Nucleus accumbens (tissue), 56 donors: ENCODE results near the gene C4orf33.
A peak's percentile ranks its signal among the peaks of the same experiment; 100 is the strongest.
"Not testable (repeated sequence)": the region's sequence is repeated elsewhere in the genome, so short reads cannot be mapped to it uniquely, and the experiment has no call there.

Experiments used
- DNase-seq, 56 donors: peaks; one replicate each; lab custom pipeline; 2025; lab: John Stamatoyannopoulos, UW

Gene C4orf33, protein sequence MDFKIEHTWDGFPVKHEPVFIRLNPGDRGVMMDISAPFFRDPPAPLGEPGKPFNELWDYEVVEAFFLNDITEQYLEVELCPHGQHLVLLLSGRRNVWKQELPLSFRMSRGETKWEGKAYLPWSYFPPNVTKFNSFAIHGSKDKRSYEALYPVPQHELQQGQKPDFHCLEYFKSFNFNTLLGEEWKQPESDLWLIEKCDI

GRCh38 chr4:129095811-129096454 lies at the start of gene C4orf33:
TSS of gene C4orf33 (plus strand) at chr4:129096152. CDS start at chr4:129102611, 6,459 bp downstream.
- DNase-seq, result peak in 49 of 56 donors; percentile 3 to 74 (median 40)

- no peak for DNase-seq
Measured at GRCh38 chr4:129059028-129059427, 36.9 kb upstream of the C4orf33 start.

DNA sequence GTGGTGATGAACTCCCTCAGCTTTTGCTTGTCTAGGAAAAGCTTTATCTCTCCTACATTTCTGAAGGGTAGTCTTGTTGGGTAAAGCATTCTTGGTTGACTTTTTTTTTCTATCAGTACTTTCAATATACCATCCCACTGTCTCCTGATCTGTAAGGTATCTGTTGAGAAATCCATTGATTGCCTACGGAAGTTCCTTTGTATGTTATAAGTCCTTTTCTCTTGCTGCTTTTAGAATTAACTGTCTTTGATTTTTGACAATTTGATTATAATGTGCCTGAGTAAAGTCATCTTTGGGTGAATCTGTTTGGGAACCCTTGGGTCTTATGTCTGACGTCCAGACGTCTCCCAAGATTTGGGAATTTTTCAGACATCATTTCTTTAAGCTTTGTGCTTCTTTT lies 33.4 kb upstream of the C4orf33 start:
- no peak for DNase-seq

GRCh38 chr4:129063640-129064039 lies 32.3 kb upstream of the C4orf33 start:
- no peak for DNase-seq

DNA sequence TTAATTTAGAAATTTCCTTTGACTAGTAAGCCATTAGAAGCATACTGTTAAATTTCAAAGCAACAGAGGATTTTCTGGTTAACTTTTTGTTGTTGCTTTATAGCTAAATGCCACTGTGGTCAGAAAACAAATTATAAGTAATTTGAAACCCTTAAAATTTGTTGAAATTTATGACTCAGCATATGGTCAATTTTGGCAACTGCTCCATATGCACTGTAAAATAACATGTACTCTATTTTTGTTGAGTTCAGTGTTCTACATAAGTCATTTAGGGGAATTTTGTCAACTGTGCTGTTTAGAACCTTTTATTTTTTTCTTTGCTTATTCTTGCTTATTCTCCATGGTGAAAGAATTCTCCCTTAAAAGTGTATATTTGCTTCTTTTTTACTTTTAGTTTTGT lies 31.2 kb upstream of the C4orf33 start:
- no peak for DNase-seq

DNA sequence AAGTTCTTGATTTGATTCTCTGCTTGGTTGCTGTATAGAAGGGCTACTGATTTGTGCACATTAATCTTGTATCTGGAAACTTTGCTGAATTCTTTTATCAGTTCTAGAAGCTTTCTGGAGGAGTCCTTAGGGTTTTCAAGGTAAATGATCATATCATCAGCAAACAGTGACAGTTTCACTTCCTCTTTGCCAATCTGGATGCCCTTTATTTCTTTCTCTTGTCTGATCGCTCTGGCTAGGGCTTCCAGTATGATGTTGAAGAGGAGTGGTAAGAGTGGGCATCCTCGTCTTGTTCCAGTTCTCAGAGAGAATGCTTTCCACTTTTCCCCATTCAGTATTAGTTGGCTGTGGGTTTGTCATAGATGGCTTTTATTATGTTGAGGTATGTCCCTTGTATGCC lies 26.4 kb upstream of the C4orf33 start:
- DNase-seq, result not testable (repeated sequence)

DNA sequence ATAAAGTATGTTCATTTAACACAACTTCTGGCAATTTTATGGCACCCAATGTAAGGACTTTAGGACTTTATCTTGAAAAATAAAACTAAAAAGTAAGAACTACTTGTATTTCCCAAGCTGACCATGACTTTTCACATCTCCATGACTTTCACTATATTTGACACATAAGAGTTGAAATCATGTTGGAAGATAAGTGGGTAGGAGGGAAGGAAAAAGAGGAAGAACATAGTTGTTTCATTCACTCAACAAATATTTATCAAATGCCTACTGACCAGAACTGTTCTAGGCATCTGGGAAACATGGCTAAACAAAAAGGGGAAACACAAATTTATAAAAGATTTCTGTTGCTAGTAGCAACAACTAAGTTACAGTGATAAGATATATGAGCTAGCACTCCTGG lies 18.6 kb upstream of the C4orf33 start:
- no peak for DNase-seq

GRCh38 chr4:129080129-129080528 lies 15.8 kb upstream of the C4orf33 start:
- no peak for DNase-seq

- no peak for DNase-seq
Measured at GRCh38 chr4:129082302-129082701, 13.7 kb upstream of the C4orf33 start.

DNA sequence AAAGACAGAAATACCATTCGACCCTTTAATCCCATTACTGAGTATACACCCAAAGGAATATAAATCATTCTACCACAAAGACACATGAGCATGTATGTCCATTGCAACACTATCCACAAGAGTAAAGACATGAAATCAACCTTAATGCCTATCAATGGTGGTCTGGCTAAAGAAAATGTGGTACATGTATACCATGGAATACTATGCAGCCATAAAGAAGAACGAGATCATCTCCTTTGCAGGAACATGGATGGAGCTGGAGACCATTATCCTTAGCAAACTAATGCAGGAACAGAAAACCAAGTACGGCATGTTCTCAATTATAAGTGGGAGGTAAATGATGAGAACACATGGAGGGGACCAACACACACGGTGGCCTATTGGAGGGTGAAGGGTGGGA lies 10.5 kb upstream of the C4orf33 start:
- no peak for DNase-seq

- DNase-seq, result no peak
Measured at GRCh38 chr4:129087516-129087915, 8.4 kb upstream of the C4orf33 start.

DNA sequence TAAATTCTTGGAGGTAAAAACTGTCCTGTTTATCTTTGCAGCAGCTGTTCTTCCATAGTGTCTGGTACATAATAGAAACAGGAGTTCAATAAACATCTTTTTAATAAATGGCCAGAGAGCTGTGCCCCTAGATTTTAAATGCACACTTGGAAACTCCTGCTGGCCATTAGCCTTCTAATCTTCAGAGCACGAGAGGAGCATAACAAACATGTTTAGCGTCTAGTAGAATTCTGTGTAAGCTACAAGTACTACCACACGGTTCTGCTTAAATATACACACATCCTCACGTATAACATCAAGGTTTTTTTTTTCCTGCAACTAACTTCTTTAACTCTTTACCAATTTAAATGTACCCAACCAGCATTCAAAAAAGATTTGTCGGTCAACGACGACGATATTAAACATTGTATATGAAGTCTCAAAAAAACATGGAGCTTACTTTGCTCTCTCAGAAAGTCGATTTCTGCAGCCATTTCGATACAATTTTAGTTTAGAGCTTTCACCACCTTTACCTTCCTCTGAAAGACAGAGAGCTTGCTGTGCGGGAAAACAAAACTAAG lies 3.2 kb upstream of the C4orf33 start:
- DNase-seq, result no peak

- peak; percentile 63 to 99 (median 94) for DNase-seq
Measured at GRCh38 chr4:129093191-129093920, 2.6 kb upstream of the C4orf33 start, which contains the start of gene SCLT1. TSS of gene SCLT1 (minus strand) at chr4:129093539. CDS start at chr4:129093103, 436 bp downstream.

DNA sequence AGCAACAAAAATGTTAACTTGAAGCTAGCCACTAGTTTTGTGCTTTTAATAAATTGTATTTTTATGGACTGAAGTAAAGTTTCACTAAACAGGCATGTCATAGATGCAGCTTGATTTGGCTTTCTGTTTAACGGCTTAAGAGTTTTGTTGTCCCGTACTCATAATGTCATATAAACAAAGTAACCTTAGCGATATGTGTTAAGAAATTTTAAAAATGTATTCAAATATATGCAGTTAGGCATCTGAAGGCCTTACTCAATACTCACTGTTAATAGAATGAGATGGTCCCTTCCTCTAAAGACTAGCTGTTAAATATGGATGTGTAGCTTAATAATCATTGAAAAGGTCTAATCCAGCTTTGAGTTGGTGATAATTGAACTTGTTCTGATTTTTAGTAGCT lies 1.6 kb upstream of the C4orf33 start:
- no peak for DNase-seq

GRCh38 chr4:129098531-129099001 lies 2.6 kb downstream of the C4orf33 start:
- DNase-seq, result no peak

- DNase-seq, result no peak
Measured at GRCh38 chr4:129109965-129110824, 14.2 kb downstream of the C4orf33 start.

DNA sequence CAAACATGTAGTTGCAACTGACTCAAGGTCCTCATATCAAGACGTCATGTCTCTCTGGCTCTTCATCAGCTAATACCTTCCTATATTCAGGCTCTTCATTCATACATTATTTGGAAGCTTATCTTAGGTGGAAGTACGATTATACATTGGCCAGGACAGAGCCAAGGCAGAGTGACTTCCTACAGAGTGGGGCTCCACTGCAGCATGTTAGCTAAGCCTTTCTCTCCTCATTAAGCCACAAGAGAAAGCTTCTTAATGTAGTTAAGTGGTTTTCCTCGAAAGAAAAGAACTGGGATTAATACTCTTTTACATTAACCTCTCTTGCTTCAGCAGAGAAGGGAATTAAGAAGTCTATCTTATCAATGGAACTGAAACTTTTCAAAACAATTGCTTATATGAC lies 15.0 kb downstream of the C4orf33 start:
- DNase-seq, result no peak

- no peak for DNase-seq
Measured at GRCh38 chr4:129111919-129112318, 16.0 kb downstream of the C4orf33 start.

DNA sequence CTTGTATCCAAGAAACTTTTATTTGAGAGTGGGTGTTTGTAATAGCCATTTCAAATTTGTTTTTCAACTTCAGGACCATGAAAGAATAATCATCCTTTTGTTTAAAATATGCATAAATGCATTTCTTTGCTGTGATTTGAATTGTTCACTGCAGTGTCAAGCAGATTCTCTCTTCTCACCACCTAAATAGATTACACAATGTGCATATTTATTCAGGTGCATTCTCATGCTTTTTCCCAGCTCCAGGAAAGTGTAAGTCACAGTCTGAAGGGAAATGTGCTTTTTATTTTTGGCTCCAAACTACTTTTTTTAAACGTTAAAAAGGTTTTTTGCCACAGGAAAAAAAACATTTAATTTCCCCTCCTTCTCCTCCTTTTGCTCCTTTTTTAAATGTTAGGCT lies 17.5 kb downstream of the C4orf33 start:
- no peak for DNase-seq

- DNase-seq, result no peak
Measured at GRCh38 chr4:129113919-129114318, 18.0 kb downstream of the C4orf33 start.
